Naive thymus-derived CD4-positive, alpha-beta T cell (primary cell): ENCODE measurements around the gene ZBTB48. TPM values are rescaled to one million over a fixed set of nuclear protein-coding genes. Genes with fewer than 3 reads are reported as not detected.
A peak's percentile ranks its signal among the peaks of the same experiment; 100 is the strongest.

Experiments used
- ATAC-seq: fragments of 150-1000 bp; cut with Tn5 transposase; 2 replicates; pipeline ENCODE4 v1.10.0; 2021; ENCODE audit warnings: mild to moderate bottlenecking, moderate library complexity
- CTCF ChIA-PET: fragments of 350-600 bp; sonication (Branson Sonifier 250); formaldehyde crosslinking; loops from one replicate; lab custom pipeline; 2021; ENCODE audit warnings: antibody characterized with exemption; lab: Charles Lee
- POLR2A ChIA-PET: fragments of 350-600 bp; sonication (Branson Sonifier 250); formaldehyde crosslinking; loops from one replicate; lab custom pipeline; 2021; ENCODE audit warnings: antibody characterized with exemption, inconsistent platforms; lab: Charles Lee
- DNase-seq, 9 donors: peaks; one replicate each; pipeline versions ENCODE4 v3.0.0 to v3.0.0-alpha.2; 2020 to 2022; ENCODE audit warnings: mixed read lengths in 1 of 9
- H3K27ac ChIP-seq: one replicate; pipeline ENCODE4 v1.7.0; 2013; ENCODE audit warnings: mild to moderate bottlenecking, low read depth, low read length, moderate library complexity
- H3K27me3 ChIP-seq, 2 donors: one replicate each; pipeline ENCODE4 v1.7.0; 2013; ENCODE audit warnings: low read length in 2 of 2, mild to moderate bottlenecking in 2 of 2, moderate library complexity in 2 of 2; ENCODE audit not compliant: control insufficient read depth in 2 of 2, insufficient read depth in 2 of 2
- H3K36me3 ChIP-seq, 3 experiments: 1 replicate in 2 of 3; 2 replicates in 1 of 3; pipeline ENCODE4 v1.7.0; 2013; ENCODE audit warnings: low read length in 3 of 3, mild to moderate bottlenecking in 3 of 3, moderate library complexity in 1 of 3; ENCODE audit not compliant: insufficient read depth in 3 of 3, control insufficient read depth in 2 of 3
- H3K4me1 ChIP-seq, 2 donors: one replicate each; pipeline ENCODE4 v1.7.0; 2013; ENCODE audit warnings: low read length in 2 of 2, mild to moderate bottlenecking in 2 of 2, moderate library complexity in 1 of 2; ENCODE audit not compliant: control insufficient read depth in 2 of 2, insufficient read depth in 2 of 2
- H3K4me3 ChIP-seq: 2 replicates; pipeline ENCODE4 v1.7.0; 2013; ENCODE audit warnings: mild to moderate bottlenecking, low read length
- H3K9me3 ChIP-seq, 3 experiments: 1 replicate in 2 of 3; 2 replicates in 1 of 3; pipeline ENCODE4 v1.7.0; 2013; ENCODE audit warnings: low read length in 3 of 3; ENCODE audit not compliant: control insufficient read depth in 2 of 3
- H3K27ac Mint-ChIP-seq, 9 donors: one replicate each; pipeline ENCODE4 v1.8.0; 2020 to 2022; ENCODE audit warnings: mixed read lengths in 9 of 9, mild to moderate bottlenecking in 8 of 9, moderate library complexity in 5 of 9, inconsistent platforms in 2 of 9
- H3K27me3 Mint-ChIP-seq, 5 donors: one replicate each; pipeline ENCODE4 v1.8.0; 2021 to 2022; ENCODE audit warnings: mixed read lengths in 5 of 5, mild to moderate bottlenecking in 1 of 5
- H3K36me3 Mint-ChIP-seq, 5 donors: one replicate each; pipeline ENCODE4 v1.8.0; 2020 to 2022; ENCODE audit warnings: mixed read lengths in 5 of 5, mild to moderate bottlenecking in 3 of 5, inconsistent platforms in 1 of 5
- H3K4me1 Mint-ChIP-seq, 7 donors: one replicate each; pipeline ENCODE4 v1.8.0; 2020 to 2022; ENCODE audit warnings: mixed read lengths in 7 of 7, mild to moderate bottlenecking in 3 of 7, inconsistent platforms in 1 of 7
- H3K4me3 Mint-ChIP-seq, 10 donors: one replicate each; pipeline ENCODE4 v1.8.0; 2020 to 2022; ENCODE audit warnings: mild to moderate bottlenecking in 10 of 10, mixed read lengths in 10 of 10, moderate library complexity in 6 of 10, inconsistent platforms in 2 of 10
- H3K9me3 Mint-ChIP-seq, 11 donors: one replicate each; pipeline ENCODE4 v1.8.0; 2020 to 2022; ENCODE audit warnings: mixed read lengths in 11 of 11, mild to moderate bottlenecking in 4 of 11, inconsistent platforms in 1 of 11, moderate library complexity in 1 of 11
- intact Hi-C, 2 donors: fragments of 100-400 bp; cut with micrococcal nuclease; formaldehyde crosslinking; loops; one replicate each; pipeline ENCODE4 v1.15.1; 2023
- polyA plus RNA-seq, 2 donors: library from polyadenylated mRNA; unstranded; fragments of 300-500 nt; fragmentation: Illumina TruSeq; gene quantifications; one replicate each; pipeline ENCODE4 v1.2.3, GENCODE V29; 2021
- total RNA-seq, 6 experiments: library from RNA in 5 of 6; stranded (reverse) in 5 of 6; gene quantifications; 1 replicate in 5 of 6; 2 replicates in 1 of 6; pipeline ENCODE4 v1.2.3 and lab custom pipeline; 2021 to 2026

The ZBTB48 gene
- total and polyA plus RNA-seq, 7 experiments from 2014 or later = 18.5 to 70.4 (median 40.8) TPM

DNA sequence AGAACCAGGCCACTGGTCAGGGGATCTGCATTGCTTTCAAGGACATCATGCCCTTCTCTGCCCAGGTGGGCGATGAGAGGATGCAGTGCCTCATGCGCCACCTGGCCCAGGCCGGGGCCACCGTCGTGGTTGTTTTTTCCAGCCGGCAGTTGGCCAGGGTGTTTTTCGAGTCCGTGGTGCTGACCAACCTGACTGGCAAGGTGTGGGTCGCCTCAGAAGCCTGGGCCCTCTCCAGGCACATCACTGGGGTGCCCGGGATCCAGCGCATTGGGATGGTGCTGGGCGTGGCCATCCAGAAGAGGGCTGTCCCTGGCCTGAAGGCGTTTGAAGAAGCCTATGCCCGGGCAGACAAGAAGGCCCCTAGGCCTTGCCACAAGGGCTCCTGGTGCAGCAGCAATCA, 5.0 kb upstream of the ZBTB48 start:
- POLR2A ChIA-PET = interaction anchor here (1.1 kb wide), 1 partner anchor 28 kb away, joined by 5 read pairs; the partner anchor contains the start of gene KLHL21
- peaks cover 0 to 10% (median 0%) of the 10 kb centered on the region in 5 donors for H3K27me3 Mint-ChIP-seq
- H3K27ac ChIP-seq = no peak overlapping the region
- H3K4me3 ChIP-seq = no peak overlapping the region
- H3K4me3 Mint-ChIP-seq = no peak overlapping the region
- intact Hi-C loops = no loop called here
- CTCF ChIA-PET = interaction anchor here (0.8 kb wide), 1 partner anchor 41 kb away, joined by 5 read pairs; no protein-coding TSS in a partner anchor
- no peaks in the 10 kb centered on the region for H3K36me3 Mint-ChIP-seq
- H3K4me1 ChIP-seq = peaks cover 6% of the 10 kb centered on the region in 2 donors
- H3K27me3 ChIP-seq = no peaks in the 10 kb centered on the region
- DNase-seq (no peak), ATAC-seq (no peak)
- H3K9me3 ChIP-seq = no peaks in the 10 kb centered on the region
- peaks cover 6 to 16% (median 10%) of the 10 kb centered on the region in 7 donors for H3K4me1 Mint-ChIP-seq
- no peak overlapping the region for H3K27ac Mint-ChIP-seq
- H3K36me3 ChIP-seq = peaks cover 0 to under 1% (median 0%) of the 10 kb centered on the region in 3 experiments
- H3K9me3 Mint-ChIP-seq = peaks cover 0 to 6% (median 3%) of the 10 kb centered on the region in 11 donors

DNA sequence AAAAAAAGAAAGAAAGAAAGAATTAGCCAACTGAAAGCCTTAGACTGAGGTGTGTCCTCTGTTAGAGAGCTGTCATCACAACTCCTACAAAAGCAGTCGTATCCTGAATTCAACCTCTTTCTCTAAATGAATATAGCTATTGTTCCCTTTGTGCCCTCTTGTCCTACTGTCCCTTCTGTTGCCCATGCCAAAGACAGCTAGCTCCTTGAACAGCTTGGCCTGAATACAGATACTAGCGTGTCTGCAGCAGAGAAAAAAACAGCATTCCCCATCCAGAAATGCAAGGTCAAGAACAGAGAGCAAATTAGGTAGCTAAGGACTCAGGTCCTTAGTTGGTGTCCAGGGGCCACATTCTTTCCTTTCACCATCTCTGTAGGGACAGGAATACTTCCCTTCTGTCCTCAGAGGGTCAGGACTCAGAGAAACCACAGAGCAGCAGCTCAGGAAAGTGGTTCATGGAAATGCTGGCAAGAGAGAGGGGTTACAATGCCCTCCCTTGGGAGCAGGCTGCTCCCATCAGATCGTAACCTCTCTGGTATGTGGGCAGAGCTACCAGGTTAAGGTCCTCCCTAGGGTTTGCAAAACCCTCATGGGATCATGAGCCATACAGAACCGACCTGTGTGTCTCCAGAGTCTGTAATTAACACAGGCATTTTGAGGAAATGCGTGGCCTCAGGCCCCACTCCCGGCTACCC, 1.8 kb upstream of the ZBTB48 start:
- ATAC-seq (no peak), DNase-seq (no peak)
- Histone ChIP-seq H3K4me3 (no peak overlapping the region), H3K9me3 (no peaks in the 10 kb centered on the region), H3K27ac (no peak overlapping the region), H3K4me1 (peaks cover 25 to 27% of the 10 kb centered on the region in 2 donors), H3K27me3 (no peaks in the 10 kb centered on the region), H3K36me3 (peaks cover 0 to 9% (median 0%) of the 10 kb centered on the region in 3 experiments)
- POLR2A ChIA-PET = interaction anchor here (1.5 to 6.9 kb wide), 2 partner anchors 23 to 118 kb away, joined by 4 to 153 read pairs; partner anchors contain the start of gene KLHL21
- Mint-ChIP-seq H3K27ac (peak overlapping the region in 5 of 9 donors; percentile 0 to 95 (median 36)), H3K27me3 (no peaks in the 10 kb centered on the region), H3K4me3 (peak overlapping the region in 3 of 10 donors; percentile 35 to 40 (median 36)), H3K9me3 (no peaks in the 10 kb centered on the region), H3K36me3 (peaks cover 0 to 1% (median 0%) of the 10 kb centered on the region in 5 donors), H3K4me1 (peaks cover 24 to 40% (median 33%) of the 10 kb centered on the region in 7 donors)
- intact Hi-C loops = loop anchor here in 1 of 2 donors (2.0 kb wide), 1 partner anchor 47 kb away; the partner anchor contains the start of gene THAP3
- CTCF ChIA-PET = interaction anchor here (1.1 kb wide), 1 partner anchor 24 kb away, joined by 3 read pairs; the partner anchor contains the start of gene NOL9

DNA sequence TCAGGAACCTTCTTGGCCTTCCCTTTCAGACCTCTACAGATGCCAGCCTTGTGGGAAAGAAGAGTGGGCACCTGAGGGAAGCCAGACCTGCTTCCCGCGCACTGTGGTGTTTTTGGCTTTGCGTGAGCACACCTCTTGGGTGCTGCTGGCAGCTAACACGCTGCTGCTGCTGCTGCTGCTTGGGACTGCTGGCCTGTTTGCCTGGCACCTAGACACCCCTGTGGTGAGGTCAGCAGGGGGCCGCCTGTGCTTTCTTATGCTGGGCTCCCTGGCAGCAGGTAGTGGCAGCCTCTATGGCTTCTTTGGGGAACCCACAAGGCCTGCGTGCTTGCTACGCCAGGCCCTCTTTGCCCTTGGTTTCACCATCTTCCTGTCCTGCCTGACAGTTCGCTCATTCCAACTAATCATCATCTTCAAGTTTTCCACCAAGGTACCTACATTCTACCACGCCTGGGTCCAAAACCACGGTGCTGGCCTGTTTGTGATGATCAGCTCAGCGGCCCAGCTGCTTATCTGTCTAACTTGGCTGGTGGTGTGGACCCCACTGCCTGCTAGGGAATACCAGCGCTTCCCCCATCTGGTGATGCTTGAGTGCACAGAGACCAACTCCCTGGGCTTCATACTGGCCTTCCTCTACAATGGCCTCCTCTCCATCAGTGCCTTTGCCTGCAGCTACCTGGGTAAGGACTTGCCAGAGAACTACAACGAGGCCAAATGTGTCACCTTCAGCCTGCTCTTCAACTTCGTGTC, 995 bp upstream of the ZBTB48 start:
- H3K27ac Mint-ChIP-seq = peak overlapping the region; percentile 88 to 98 (median 95)
- peaks cover 0 to 1% (median 0%) of the 10 kb centered on the region in 5 donors for H3K36me3 Mint-ChIP-seq
- intact Hi-C loops = loop anchor here (1.0 to 2.0 kb wide), 6 partner anchors 24 to 123 kb away; partner anchors contain the start of genes NOL9 (in 2 of the 2), PHF13 (in 2 of the 2), DNAJC11 (in 1 of the 2) and KLHL21 (in 1 of the 2)
- H3K27me3 ChIP-seq = no peaks in the 10 kb centered on the region
- no peaks in the 10 kb centered on the region for H3K27me3 Mint-ChIP-seq
- ATAC-seq = no peak
- H3K9me3 Mint-ChIP-seq = no peaks in the 10 kb centered on the region
- no peak overlapping the region for H3K4me3 ChIP-seq
- H3K4me1 ChIP-seq = peaks cover 25 to 27% of the 10 kb centered on the region in 2 donors
- H3K9me3 ChIP-seq = no peaks in the 10 kb centered on the region
- POLR2A ChIA-PET = interaction anchor here (0.9 to 6.9 kb wide), 5 partner anchors 23 to 118 kb away, joined by 3 to 153 read pairs (median 5); partner anchors contain the start of gene KLHL21
- H3K4me3 Mint-ChIP-seq = peak overlapping the region; percentile 76 to 97 (median 96)
- peaks cover 0 to 9% (median 0%) of the 10 kb centered on the region in 3 experiments for H3K36me3 ChIP-seq
- peaks cover 24 to 40% (median 33%) of the 10 kb centered on the region in 7 donors for H3K4me1 Mint-ChIP-seq
- H3K27ac ChIP-seq = peak overlapping the region; percentile 91
- CTCF ChIA-PET = interaction anchor here (1.1 kb wide), 1 partner anchor 25 kb away, joined by 3 read pairs; the partner anchor contains the start of gene NOL9
- no peak for DNase-seq

DNA sequence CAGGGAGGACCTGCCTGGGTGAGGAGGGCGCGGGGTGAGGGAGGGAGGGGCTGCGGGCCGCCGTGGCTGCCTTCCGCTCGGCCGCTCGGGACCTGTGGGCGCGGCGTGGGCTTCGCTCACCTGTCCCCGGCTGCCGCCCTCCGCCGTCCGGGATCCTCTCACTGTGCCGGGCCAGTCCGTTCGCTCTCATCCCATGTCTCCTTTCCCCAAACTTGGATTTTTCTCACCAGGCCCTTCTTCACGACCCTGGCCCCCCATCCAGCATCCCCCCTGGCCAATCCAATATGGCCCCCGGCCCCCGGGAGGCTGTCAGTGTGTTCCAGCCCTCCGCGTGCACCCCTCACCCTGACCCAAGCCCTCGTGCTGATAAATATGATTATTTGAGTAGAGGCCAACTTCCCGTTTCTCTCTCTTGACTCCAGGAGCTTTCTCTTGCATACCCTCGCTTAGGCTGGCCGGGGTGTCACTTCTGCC, 362 bp downstream of the ZBTB48 start:
- Mint-ChIP-seq H3K4me1 (peaks cover 33 to 49% (median 40%) of the 10 kb centered on the region in 7 donors), H3K27ac (peak overlapping the region; percentile 88 to 98 (median 95)), H3K9me3 (peaks cover 0 to 2% (median 0%) of the 10 kb centered on the region in 11 donors), H3K4me3 (peak overlapping the region; percentile 76 to 97 (median 96)), H3K36me3 (peaks cover 0 to 4% (median 0%) of the 10 kb centered on the region in 5 donors), H3K27me3 (no peaks in the 10 kb centered on the region)
- ATAC-seq (peak; percentile 3), DNase-seq (no peak)
- Histone ChIP-seq H3K4me1 (peaks cover 25 to 27% of the 10 kb centered on the region in 2 donors), H3K4me3 (peak overlapping the region; percentile 76), H3K9me3 (no peaks in the 10 kb centered on the region), H3K27ac (peak overlapping the region; percentile 91), H3K36me3 (peaks cover 0 to 9% (median 0%) of the 10 kb centered on the region in 3 experiments), H3K27me3 (no peaks in the 10 kb centered on the region)
- intact Hi-C loops = loop anchor here in 1 of 2 donors (1.0 kb wide), 1 partner anchor 21 kb away; no protein-coding TSS in a partner anchor
- ChIA-PET POLR2A (interaction anchor here (0.7 to 6.9 kb wide), 18 partner anchors 9 to 121 kb away, joined by 3 to 153 read pairs (median 4); partner anchors contain the start of genes DNAJC11, KLHL21, NOL9 and TAS1R1), CTCF (interaction anchor here (1.0 to 1.7 kb wide), 5 partner anchors 9 to 36 kb away, joined by 3 to 7 read pairs (median 4); no protein-coding TSS in a partner anchor)

DNA sequence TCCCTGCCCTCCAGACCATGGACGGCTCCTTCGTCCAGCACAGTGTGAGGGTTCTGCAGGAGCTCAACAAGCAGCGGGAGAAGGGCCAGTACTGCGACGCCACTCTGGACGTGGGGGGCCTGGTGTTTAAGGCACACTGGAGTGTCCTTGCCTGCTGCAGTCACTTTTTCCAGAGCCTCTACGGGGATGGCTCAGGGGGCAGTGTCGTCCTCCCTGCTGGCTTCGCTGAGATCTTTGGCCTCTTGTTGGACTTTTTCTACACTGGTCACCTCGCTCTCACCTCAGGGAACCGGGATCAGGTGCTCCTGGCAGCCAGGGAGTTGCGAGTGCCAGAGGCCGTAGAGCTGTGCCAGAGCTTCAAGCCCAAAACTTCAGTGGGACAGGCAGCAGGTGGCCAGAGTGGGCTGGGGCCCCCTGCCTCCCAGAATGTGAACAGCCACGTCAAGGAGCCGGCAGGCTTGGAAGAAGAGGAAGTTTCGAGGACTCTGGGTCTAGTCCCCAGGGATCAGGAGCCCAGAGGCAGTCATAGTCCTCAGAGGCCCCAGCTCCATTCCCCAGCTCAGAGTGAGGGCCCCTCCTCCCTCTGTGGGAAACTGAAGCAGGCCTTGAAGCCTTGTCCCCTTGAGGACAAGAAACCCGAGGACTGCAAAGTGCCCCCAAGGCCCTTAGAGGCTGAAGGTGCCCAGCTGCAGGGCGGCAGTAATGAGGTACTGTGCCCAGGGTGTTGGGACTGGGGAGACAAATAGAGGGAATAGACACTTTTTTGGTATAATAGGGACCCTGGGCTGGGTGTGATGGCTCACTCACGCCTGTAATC, 1.0 kb downstream of the ZBTB48 start:
- H3K9me3 Mint-ChIP-seq = peaks cover 0 to 2% (median 0%) of the 10 kb centered on the region in 11 donors
- peaks cover 34 to 50% (median 40%) of the 10 kb centered on the region in 7 donors for H3K4me1 Mint-ChIP-seq
- Histone ChIP-seq H3K27me3 (no peaks in the 10 kb centered on the region), H3K36me3 (peaks cover 0 to 9% (median 0%) of the 10 kb centered on the region in 3 experiments), H3K4me3 (peak overlapping the region; percentile 76), H3K4me1 (peaks cover 25 to 27% of the 10 kb centered on the region in 2 donors), H3K27ac (peak overlapping the region; percentile 91), H3K9me3 (no peaks in the 10 kb centered on the region)
- peaks cover 0 to 4% (median 0%) of the 10 kb centered on the region in 5 donors for H3K36me3 Mint-ChIP-seq
- peak overlapping the region; percentile 76 to 97 (median 96) for H3K4me3 Mint-ChIP-seq
- ChIA-PET CTCF (interaction anchor here (0.5 to 1.7 kb wide), 9 partner anchors 8 to 95 kb away, joined by 3 to 7 read pairs (median 3); no protein-coding TSS in a partner anchor), POLR2A (interaction anchor here (0.7 to 6.9 kb wide), 16 partner anchors 8 to 121 kb away, joined by 3 to 153 read pairs (median 4); partner anchors contain the start of genes DNAJC11, KLHL21, NOL9 and TAS1R1)
- intact Hi-C loops = loop anchor here in 1 of 2 donors (1.0 kb wide), 1 partner anchor 20 kb away; no protein-coding TSS in a partner anchor
- H3K27me3 Mint-ChIP-seq = no peaks in the 10 kb centered on the region
- DNase-seq = no peak
- no peak for ATAC-seq
- H3K27ac Mint-ChIP-seq = peak overlapping the region; percentile 88 to 98 (median 95)
